Caco-2 (cell line): ENCODE measurements around the gene OLFM1. TPM values are rescaled to one million over a fixed set of nuclear protein-coding genes. Genes with fewer than 3 reads are reported as not detected.

Source experiments
- BruUV-seq: library from RNA; stranded (reverse); fragments of 400-500 nt; replicated peaks from 2 replicates; lab custom pipeline; 2021; lab: Mats Ljungman, UMichigan
- CTCF ChIA-PET: fragments of 300-600 bp; sonication (Branson Sonifier 250); formaldehyde crosslinking; loops from one replicate; lab custom pipeline; 2022; ENCODE audit warnings: antibody characterized with exemption; lab: Charles Lee
- POLR2A ChIA-PET: fragments of 300-600 bp; sonication (Branson Sonifier 250); formaldehyde crosslinking; loops from one replicate; lab custom pipeline; 2022; ENCODE audit warnings: antibody characterized with exemption; lab: Charles Lee
- DNase-seq, 2 experiments: peaks; one replicate each; pipeline versions ENCODE4 v3.0.0 to v3.0.0-alpha.2; 2020 to 2022
- H3K27me3 ChIP-seq: replicated peaks from 2 replicates; pipeline ENCODE4 v1.6.0; 2011; ENCODE audit warnings: low read length; ENCODE audit not compliant: control insufficient read depth, insufficient read depth
- H3K36me3 ChIP-seq: 2 replicates; pipeline ENCODE4 v1.5.1; 2011; ENCODE audit warnings: low read length; ENCODE audit not compliant: control insufficient read depth, insufficient read depth
- H3K4me1 ChIP-seq: fragments of 250-450 bp; sonication (Bioruptor Pico); 2 replicates; pipeline ENCODE4 v1.5.1; 2020; ENCODE audit warnings: mild to moderate bottlenecking
- H3K4me3 ChIP-seq: 2 replicates; pipeline ENCODE4 v1.5.1; 2011; ENCODE audit warnings: low read depth, mild to moderate bottlenecking, control low read depth, low read length
- H3K9me3 ChIP-seq: fragments of 250-450 bp; sonication (Bioruptor Pico); 2 replicates; pipeline ENCODE4 v1.5.1; 2020; ENCODE audit warnings: mild to moderate bottlenecking, moderate library complexity
- H3K27ac Mint-ChIP-seq: one replicate; pipeline ENCODE4 v1.8.0; 2022; ENCODE audit warnings: mixed read lengths; ENCODE audit not compliant: unreplicated experiment
- H3K27me3 Mint-ChIP-seq: one replicate; pipeline ENCODE4 v1.8.0; 2022; ENCODE audit warnings: mixed read lengths; ENCODE audit not compliant: insufficient read depth, unreplicated experiment
- H3K36me3 Mint-ChIP-seq: one replicate; pipeline ENCODE4 v1.8.0; 2022; ENCODE audit warnings: mild to moderate bottlenecking, mixed read lengths; ENCODE audit not compliant: insufficient read depth, unreplicated experiment
- H3K4me1 Mint-ChIP-seq: one replicate; pipeline ENCODE4 v1.8.0; 2022; ENCODE audit warnings: low read depth, mixed read lengths; ENCODE audit not compliant: unreplicated experiment
- H3K4me3 Mint-ChIP-seq: one replicate; pipeline ENCODE4 v1.8.0; 2022; ENCODE audit warnings: mild to moderate bottlenecking, moderate library complexity, mixed read lengths; ENCODE audit not compliant: unreplicated experiment
- H3K9me3 Mint-ChIP-seq: one replicate; pipeline ENCODE4 v1.8.0; 2022; ENCODE audit warnings: mixed read lengths; ENCODE audit not compliant: unreplicated experiment
- CTCF ChIP-seq, 2 experiments: fragments of 200-600 bp in 1 of 2; IDR thresholded peaks; 1 replicate in 1 of 2; 2 replicates in 1 of 2; pipeline versions ENCODE4 v1.5.1 to v1.8.0; 2011 to 2022; ENCODE audit warnings: antibody characterized with exemption in 1 of 2, control low read depth in 1 of 2, inconsistent platforms in 1 of 2, low read depth in 1 of 2, low read length in 1 of 2, mild to moderate bottlenecking in 1 of 2, moderate library complexity in 1 of 2; ENCODE audit not compliant: insufficient read depth in 1 of 2, severe bottlenecking in 1 of 2, unreplicated experiment in 1 of 2
- intact Hi-C: fragments of 100-400 bp; cut with micrococcal nuclease; formaldehyde crosslinking; loops from one replicate; pipeline ENCODE4 v1.10.0; 2022; ENCODE audit not compliant: unreplicated experiment
- total RNA-seq: library from RNA; stranded (reverse); gene quantifications from 2 replicates; pipeline ENCODE4 v1.2.3, GENCODE V29; 2022

The OLFM1 gene
- total RNA-seq, 1 experiment from 2014 or later, result not detected

- ChIA-PET CTCF (no interaction called here), POLR2A (no interaction called here)
- no TSS peak for BruUV-seq
- H3K36me3 ChIP-seq, result no peaks in the 10 kb centered on the region
- Mint-ChIP-seq H3K4me3 (no peak overlapping the region), H3K27ac (no peak overlapping the region), H3K9me3 (peaks cover 3% of the 10 kb centered on the region), H3K36me3 (peaks cover 6% of the 10 kb centered on the region), H3K27me3 (peaks cover 31% of the 10 kb centered on the region), H3K4me1 (no peaks in the 10 kb centered on the region)
- no peaks in the 10 kb centered on the region for H3K4me1 ChIP-seq
- intact Hi-C loops, result no loop called here
- H3K9me3 ChIP-seq, result no peaks in the 10 kb centered on the region
- H3K4me3 ChIP-seq, result no peak overlapping the region
- TF ChIP-seq CTCF (IDR thresholded peaks at IDR 0.05; ENCODE audit: insufficient read depth in 1 of 2, low read depth in 1 of 2, low read length in 1 of 2, severe bottlenecking in 1 of 2, unreplicated experiment in 1 of 2), result no peak
- DNase-seq, result peak in 1 of 2 experiments; percentile 15
- no peaks in the 10 kb centered on the region for H3K27me3 ChIP-seq
Observed at GRCh38 chr9:135070964-135071735, 16.3 kb upstream of the OLFM1 start.

- Histone ChIP-seq H3K36me3 (no peaks in the 10 kb centered on the region), H3K27me3 (no peaks in the 10 kb centered on the region), H3K4me3 (no peak overlapping the region), H3K9me3 (no peaks in the 10 kb centered on the region), H3K4me1 (no peaks in the 10 kb centered on the region)
- intact Hi-C loops, result no loop called here
- Mint-ChIP-seq H3K4me1 (no peaks in the 10 kb centered on the region), H3K27ac (no peak overlapping the region), H3K9me3 (no peaks in the 10 kb centered on the region), H3K4me3 (no peak overlapping the region), H3K36me3 (peaks cover 6% of the 10 kb centered on the region), H3K27me3 (peaks cover 26% of the 10 kb centered on the region)
- CTCF ChIA-PET, result no interaction called here
- POLR2A ChIA-PET, result no interaction called here
- no TSS peak for BruUV-seq
- peak in 1 of 2 experiments; percentile 18 for DNase-seq
- no peak for TF ChIP-seq CTCF (IDR thresholded peaks at IDR 0.05; ENCODE audit: insufficient read depth in 1 of 2, low read depth in 1 of 2, low read length in 1 of 2, severe bottlenecking in 1 of 2, unreplicated experiment in 1 of 2)
Observed at GRCh38 chr9:135073081-135073740, 14.3 kb upstream of the OLFM1 start.

DNA sequence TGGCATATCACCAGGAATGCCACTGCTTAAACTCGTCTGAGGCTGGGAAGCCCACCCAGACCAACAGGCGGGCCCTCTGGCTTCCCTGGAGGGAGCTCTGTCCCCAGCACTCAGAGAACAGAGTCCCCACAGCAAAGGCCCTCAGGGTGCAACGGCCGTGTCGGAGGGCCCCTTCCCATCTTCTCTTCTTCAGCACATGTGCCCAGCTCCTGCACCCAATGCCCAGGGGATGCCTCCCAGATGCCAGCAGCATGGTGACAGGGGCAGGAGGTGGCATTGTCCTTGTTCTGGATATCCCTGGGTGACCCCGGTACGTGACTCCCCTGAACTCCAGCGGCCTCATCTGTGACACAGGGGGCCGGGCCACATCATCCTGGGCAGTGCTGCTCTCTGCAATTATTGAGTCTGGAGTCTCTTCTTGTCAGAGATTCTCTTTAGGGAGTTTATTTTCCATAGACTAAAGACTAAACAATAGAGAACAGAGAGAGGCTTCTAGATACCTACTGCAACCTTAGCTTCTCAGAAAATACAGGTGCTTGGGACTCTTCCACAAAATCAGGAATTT lies 13.6 kb upstream of the OLFM1 start:
- no peaks in the 10 kb centered on the region for H3K9me3 Mint-ChIP-seq
- H3K36me3 Mint-ChIP-seq, result peaks cover 6% of the 10 kb centered on the region
- no peak overlapping the region for H3K27ac Mint-ChIP-seq
- no peaks in the 10 kb centered on the region for H3K4me1 Mint-ChIP-seq
- H3K36me3 ChIP-seq, result no peaks in the 10 kb centered on the region
- no peak for TF ChIP-seq CTCF (IDR thresholded peaks at IDR 0.05; ENCODE audit: insufficient read depth in 1 of 2, low read depth in 1 of 2, low read length in 1 of 2, severe bottlenecking in 1 of 2, unreplicated experiment in 1 of 2)
- no peak overlapping the region for H3K4me3 Mint-ChIP-seq
- peak in 1 of 2 experiments; percentile 17 for DNase-seq
- H3K4me1 ChIP-seq, result no peaks in the 10 kb centered on the region
- H3K9me3 ChIP-seq, result no peaks in the 10 kb centered on the region
- BruUV-seq, result no TSS peak
- no peak overlapping the region for H3K4me3 ChIP-seq
- peaks cover 19% of the 10 kb centered on the region for H3K27me3 Mint-ChIP-seq
- CTCF ChIA-PET, result no interaction called here
- no peaks in the 10 kb centered on the region for H3K27me3 ChIP-seq
- intact Hi-C loops, result no loop called here
- POLR2A ChIA-PET, result no interaction called here
